GM20000 (cell line): ENCODE measurements around the gene AGAP1.
"Not testable (repeated sequence)": the region's sequence is repeated elsewhere in the genome, so short reads cannot be mapped to it uniquely, and the experiment has no call there.

Source experiments
- DNase-seq: peaks from one replicate; pipeline ENCODE4 v3.0.0; 2012; ENCODE audit warnings: low spot score
- TF ChIP-seq, protein P1 (sequence below): IDR thresholded peaks from 2 replicates; pipeline ENCODE4 v1.5.1; 2012; ENCODE audit warnings: mild to moderate bottlenecking, control low read depth; ENCODE audit errors: extremely low read depth, missing control alignments

Gene AGAP1

DNA sequence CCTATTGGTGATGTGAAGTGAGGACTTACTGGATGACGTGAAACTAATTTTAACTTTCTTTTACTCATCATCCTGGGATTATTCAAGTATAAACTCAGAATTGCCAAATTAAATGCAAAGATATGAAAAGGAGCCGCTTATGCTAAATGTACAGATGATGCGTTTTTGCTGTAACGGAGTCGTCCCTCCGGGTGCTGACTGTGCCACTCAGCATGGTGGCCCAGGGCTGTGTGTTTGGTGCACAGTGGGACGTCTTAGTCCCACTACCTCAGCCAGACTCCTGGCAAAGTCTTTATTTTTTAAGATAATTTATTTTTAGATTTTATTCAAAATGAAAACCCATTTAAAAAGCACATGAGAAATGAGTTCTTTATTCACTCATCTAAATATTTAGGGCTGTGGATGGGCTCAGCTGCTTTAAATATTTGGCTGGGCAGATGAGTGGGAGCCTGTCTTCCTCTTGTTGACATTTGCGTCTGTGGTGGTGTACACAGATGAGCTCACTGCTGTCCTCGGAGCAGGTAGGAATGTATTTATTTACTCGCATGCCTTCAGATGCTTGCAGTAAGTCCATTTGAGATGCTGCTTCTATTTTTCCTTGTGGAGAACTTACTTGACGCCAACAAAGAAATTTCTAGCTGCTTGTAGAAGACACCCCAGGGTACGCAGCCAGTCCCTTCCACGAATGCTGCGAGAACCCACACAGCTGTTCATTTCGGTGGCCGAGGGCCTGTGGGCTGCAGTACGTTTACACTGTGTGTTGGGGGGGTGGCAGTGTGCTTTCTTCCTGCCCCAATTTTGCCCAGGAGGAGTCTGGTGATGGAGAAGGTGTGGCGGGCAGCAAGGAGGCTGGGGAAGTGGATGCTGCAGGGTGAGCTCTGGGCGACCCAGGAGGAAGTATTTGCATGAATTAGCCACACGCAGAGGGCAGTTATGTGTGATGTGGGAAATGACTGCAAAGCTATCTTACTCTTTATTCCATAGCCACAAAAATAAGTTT lies 105.0 kb downstream of the AGAP1 start:
- TF ChIP-seq, protein P1, sequence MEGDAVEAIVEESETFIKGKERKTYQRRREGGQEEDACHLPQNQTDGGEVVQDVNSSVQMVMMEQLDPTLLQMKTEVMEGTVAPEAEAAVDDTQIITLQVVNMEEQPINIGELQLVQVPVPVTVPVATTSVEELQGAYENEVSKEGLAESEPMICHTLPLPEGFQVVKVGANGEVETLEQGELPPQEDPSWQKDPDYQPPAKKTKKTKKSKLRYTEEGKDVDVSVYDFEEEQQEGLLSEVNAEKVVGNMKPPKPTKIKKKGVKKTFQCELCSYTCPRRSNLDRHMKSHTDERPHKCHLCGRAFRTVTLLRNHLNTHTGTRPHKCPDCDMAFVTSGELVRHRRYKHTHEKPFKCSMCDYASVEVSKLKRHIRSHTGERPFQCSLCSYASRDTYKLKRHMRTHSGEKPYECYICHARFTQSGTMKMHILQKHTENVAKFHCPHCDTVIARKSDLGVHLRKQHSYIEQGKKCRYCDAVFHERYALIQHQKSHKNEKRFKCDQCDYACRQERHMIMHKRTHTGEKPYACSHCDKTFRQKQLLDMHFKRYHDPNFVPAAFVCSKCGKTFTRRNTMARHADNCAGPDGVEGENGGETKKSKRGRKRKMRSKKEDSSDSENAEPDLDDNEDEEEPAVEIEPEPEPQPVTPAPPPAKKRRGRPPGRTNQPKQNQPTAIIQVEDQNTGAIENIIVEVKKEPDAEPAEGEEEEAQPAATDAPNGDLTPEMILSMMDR: no peak
- no peak for DNase-seq

DNA sequence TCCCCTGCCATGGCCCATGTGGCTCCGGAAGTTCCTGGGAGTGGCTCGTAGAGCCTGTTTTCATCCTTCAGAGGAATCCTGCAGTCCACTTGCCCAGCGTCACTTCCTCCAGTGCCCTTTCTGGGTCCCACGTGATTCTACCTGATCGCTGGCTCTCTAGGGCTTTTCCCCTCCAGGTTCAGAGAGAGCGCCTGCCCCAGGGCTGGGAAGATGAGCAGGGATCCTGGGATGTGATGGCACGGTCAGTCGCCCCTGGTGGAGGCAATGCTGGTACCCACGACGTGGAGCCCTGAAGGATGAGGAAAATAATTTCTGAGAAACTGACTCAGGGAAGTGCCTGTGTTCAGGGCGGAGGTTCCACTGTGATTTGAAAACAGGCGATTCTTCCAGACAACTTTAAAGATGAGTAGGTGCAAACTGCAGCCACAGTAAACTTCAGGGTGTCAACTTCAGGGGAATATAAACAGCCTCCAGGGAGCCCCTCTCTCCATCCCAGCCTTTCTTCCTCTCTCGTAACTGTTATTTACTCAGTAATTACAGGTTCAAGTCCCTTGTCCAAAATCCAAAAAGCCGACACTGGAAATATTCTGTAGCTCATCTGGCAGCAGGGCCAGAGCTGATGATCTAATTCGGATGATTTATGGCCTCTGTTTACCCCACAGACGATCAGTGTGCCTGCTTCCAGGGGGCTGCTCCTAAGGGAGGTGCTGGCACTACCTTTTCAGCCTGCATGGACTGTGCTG lies 105.9 kb downstream of the AGAP1 start:
- DNase-seq: no peak
- TF ChIP-seq, protein P1: no peak

DNA sequence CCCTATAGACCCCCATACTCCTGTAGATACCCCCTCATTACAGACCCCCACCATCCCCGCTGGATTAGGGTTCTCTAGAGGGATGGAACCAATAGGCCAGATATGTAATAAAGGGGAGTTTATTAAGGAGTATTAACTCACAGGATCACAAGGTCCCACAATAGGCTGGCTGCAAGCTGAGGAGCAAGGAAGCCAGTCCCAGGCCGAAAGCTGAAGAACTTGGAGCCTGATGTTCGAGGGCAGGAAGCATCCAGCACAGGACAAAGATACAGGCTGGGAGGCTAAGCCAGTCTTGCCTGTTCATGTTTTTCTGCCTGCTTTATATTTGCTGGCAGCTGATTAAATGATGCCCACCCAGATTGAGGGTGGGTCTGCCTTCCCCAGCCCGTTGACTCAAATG lies 106.6 kb downstream of the AGAP1 start:
- TF ChIP-seq, protein P1: no peak
- DNase-seq: no peak

DNA sequence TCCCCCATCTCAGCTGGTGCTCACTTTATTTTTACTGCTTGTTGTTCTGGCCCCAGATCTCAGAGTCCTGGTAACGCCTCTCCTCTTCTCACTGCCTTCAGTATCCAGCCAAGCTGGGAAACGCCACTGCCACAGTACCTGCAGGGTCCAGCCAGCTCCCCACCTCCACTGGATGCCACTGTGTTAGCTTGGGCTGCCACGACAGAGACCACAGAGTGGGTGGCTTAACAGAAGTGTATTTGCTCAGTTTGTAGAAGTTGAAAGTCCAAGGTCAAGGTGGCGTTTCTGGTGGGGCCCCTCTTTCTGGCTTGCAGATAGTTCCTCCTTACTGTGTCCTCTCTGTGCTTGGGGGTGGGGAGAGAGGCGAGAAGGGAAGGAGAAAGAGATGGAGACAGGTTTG lies 107.1 kb downstream of the AGAP1 start:
- TF ChIP-seq, protein P1: no peak
- DNase-seq: no peak

DNA sequence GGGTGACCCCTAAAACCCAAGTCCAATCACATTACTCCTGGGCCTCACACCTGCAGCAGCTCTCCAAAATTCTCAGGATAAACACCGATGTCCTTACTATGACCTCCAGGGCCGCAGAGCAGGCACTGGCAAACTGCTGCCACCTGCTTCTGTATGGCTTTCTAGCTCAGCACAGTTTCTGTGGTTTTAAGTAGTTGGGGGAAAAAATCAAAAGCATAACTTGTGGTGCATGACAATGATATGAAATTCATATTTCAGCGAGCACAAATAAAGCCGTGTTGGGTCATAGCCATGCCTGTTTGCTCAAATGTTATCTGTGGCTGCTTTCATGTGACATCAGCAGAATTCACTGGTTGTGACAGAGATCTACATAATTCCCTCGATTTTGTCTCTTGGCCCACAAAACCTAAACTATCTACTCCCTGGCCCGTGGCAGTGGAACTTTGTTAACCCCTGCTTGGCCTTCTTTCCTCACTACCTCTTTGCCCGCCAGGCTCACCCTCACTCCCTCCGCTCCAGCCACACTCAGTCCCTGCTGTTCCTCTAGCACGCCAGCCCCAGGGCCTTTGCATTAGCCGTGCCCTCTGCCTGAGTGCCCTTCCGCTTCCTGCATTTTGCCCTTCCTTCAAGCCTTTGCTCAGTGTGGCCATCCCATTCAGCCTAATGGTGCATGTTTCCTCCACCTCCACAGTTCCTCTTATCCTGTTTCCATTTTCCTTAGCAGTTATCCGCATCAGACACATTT lies 108.3 kb downstream of the AGAP1 start:
- TF ChIP-seq, protein P1: no peak
- DNase-seq: no peak

DNA sequence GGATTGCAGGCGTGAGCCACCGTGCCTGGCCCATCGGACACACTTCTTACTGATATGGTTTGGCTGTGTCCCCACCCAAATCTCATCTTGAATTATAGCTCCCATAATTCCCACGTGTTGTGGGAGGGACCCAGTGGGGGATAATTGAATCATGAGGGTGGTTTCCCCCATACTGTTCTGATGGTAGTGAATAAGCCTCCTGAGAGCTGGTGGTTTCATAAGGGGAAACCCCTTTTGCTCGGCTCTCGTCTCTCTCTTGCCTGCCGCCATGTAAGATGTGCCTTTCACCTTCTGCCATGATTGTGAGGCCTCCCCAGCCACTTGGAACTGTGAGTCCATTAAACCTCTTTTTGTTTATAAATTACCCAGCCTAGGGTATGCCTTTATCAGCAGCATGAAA lies 109.1 kb downstream of the AGAP1 start:
- not testable (repeated sequence) for DNase-seq

DNA sequence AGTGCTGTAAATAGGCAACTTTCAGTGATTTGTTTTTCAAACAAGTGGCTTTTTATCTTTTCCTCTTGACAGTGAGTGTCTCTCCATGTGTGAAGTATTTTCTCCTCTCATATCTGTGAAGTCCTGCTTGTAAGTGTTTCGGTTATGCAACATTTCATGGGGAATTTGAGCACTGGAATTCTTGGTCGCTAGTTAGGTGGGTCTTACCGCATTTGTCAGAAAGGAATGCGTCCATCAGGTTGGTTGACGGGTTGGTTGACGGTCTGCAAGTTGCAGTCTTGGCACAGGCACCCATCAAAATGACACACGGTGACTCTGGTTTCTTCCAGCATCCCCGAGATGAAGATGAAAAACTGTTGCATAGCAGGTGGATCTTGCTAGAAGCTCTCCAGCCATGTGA lies 109.8 kb downstream of the AGAP1 start:
- TF ChIP-seq, protein P1: no peak
- DNase-seq: no peak
